WTC11 (cell line): ENCODE results near the gene CDHR5. TPM values are rescaled to one million over a fixed set of nuclear protein-coding genes. Genes with fewer than 3 reads are reported as not detected.
A peak's percentile ranks its signal among the peaks of the same experiment; 100 is the strongest.

Source experiments
- ATAC-seq: fragments of 200-7000 bp; cut with Tn5 transposase; 2 replicates; pipeline ENCODE4 v1.10.0; 2021; ENCODE audit warnings: mild to moderate bottlenecking, moderate library complexity
- CTCF ChIA-PET: fragments of 300-600 bp; sonication (Branson Sonifier 250); formaldehyde crosslinking; loops from one replicate; lab custom pipeline; 2021; ENCODE audit warnings: antibody characterized with exemption; lab: Charles Lee
- POLR2A ChIA-PET: fragments of 350-600 bp; sonication (Branson Sonifier 250); formaldehyde crosslinking; loops from one replicate; lab custom pipeline; 2021; ENCODE audit warnings: antibody characterized with exemption; lab: Charles Lee
- DNase-seq: peaks from one replicate; pipeline ENCODE4 v3.0.0; 2021; ENCODE audit warnings: low spot score
- H3K27ac Mint-ChIP-seq: 2 replicates; pipeline ENCODE4 v1.8.0; 2021; ENCODE audit warnings: mixed read lengths
- H3K27me3 Mint-ChIP-seq: 2 replicates; pipeline ENCODE4 v1.8.0; 2021; ENCODE audit warnings: low read depth, mild to moderate bottlenecking, moderate library complexity, mixed read lengths
- H3K36me3 Mint-ChIP-seq: 2 replicates; pipeline ENCODE4 v1.8.0; 2021; ENCODE audit warnings: mixed read lengths
- H3K4me1 Mint-ChIP-seq: 2 replicates; pipeline ENCODE4 v1.8.0; 2022; ENCODE audit warnings: mixed read lengths
- H3K4me3 Mint-ChIP-seq: 2 replicates; pipeline ENCODE4 v1.8.0; 2021; ENCODE audit warnings: mild to moderate bottlenecking, moderate library complexity, mixed read lengths
- H3K9me3 Mint-ChIP-seq: 2 replicates; pipeline ENCODE4 v1.8.0; 2021; ENCODE audit warnings: mixed read lengths
- CREB1 ChIP-seq: sonication (generic); formaldehyde crosslinking; IDR thresholded peaks from 2 replicates; pipeline ENCODE4 v1.8.0; 2023; ENCODE audit warnings: mild to moderate bottlenecking, missing genetic modification reagents
- ELF4 ChIP-seq: sonication (generic); formaldehyde crosslinking; IDR thresholded peaks from 2 replicates; pipeline ENCODE4 v1.8.1; 2022; ENCODE audit warnings: low read depth, mild to moderate bottlenecking, moderate library complexity, missing genetic modification reagents
- GTF2I ChIP-seq: fragments of 250-450 bp; sonication (Bioruptor Pico); conservative IDR thresholded peaks from 2 replicates; pipeline ENCODE4 v1.4.0; 2021; ENCODE audit warnings: mild to moderate bottlenecking
- JAZF1 ChIP-seq: fragments of 250-450 bp; sonication (Bioruptor Pico); IDR thresholded peaks from 2 replicates; pipeline ENCODE4 v1.9.0; 2021; ENCODE audit warnings: moderate library complexity, mild to moderate bottlenecking, inconsistent platforms
- NFATC4 ChIP-seq: fragments of 250-450 bp; sonication (Bioruptor Pico); IDR thresholded peaks from 2 replicates; pipeline ENCODE4 v1.9.0; 2021; ENCODE audit warnings: mild to moderate bottlenecking
- PRRX2 ChIP-seq: fragments of 250-450 bp; sonication (Bioruptor Pico); IDR thresholded peaks from 2 replicates; pipeline ENCODE4 v1.8.0; 2021; ENCODE audit warnings: mild to moderate bottlenecking
- SOX15 ChIP-seq: fragments of 250-450 bp; sonication (Bioruptor Pico); IDR thresholded peaks from 2 replicates; pipeline ENCODE4 v1.9.0; 2021; ENCODE audit warnings: mild to moderate bottlenecking
- ZNF121 ChIP-seq: sonication (generic); formaldehyde crosslinking; IDR thresholded peaks from 2 replicates; pipeline ENCODE4 v1.8.0; 2023; ENCODE audit warnings: missing genetic modification reagents
- ZNF138 ChIP-seq: sonication (generic); formaldehyde crosslinking; conservative IDR thresholded peaks from 2 replicates; pipeline ENCODE4 v1.8.1; 2022; ENCODE audit warnings: mild to moderate bottlenecking, moderate library complexity, missing genetic modification reagents
- ZNF219 ChIP-seq: sonication (generic); formaldehyde crosslinking; IDR thresholded peaks from 2 replicates; pipeline ENCODE4 v1.8.0; 2023; ENCODE audit warnings: missing genetic modification reagents, mild to moderate bottlenecking, borderline replicate concordance
- total RNA-seq: library from RNA; stranded (reverse); gene quantifications from 3 replicates; pipeline ENCODE4 v1.2.3, GENCODE V29; 2021
- TF ChIP-seq, protein P1 (sequence below): sonication (generic); formaldehyde crosslinking; IDR thresholded peaks from 2 replicates; pipeline ENCODE4 v1.8.1; 2023; ENCODE audit warnings: mild to moderate bottlenecking, missing genetic modification reagents, borderline replicate concordance
- TF ChIP-seq, protein P2 (sequence below): sonication (generic); formaldehyde crosslinking; IDR thresholded peaks from 2 replicates; pipeline ENCODE4 v1.8.1; 2022; ENCODE audit warnings: missing genetic modification reagents, borderline replicate concordance
- TF ChIP-seq, protein P3 (sequence below): sonication (generic); formaldehyde crosslinking; IDR thresholded peaks from 2 replicates; pipeline ENCODE4 v1.8.1; 2023; ENCODE audit warnings: mild to moderate bottlenecking, missing genetic modification reagents
- TF ChIP-seq, protein P4 (sequence below): fragments of 250-450 bp; sonication (Bioruptor Pico); IDR thresholded peaks from 2 replicates; pipeline ENCODE4 v1.9.0; 2021; ENCODE audit warnings: mild to moderate bottlenecking
- TF ChIP-seq, protein P5 (sequence below): sonication (generic); formaldehyde crosslinking; IDR thresholded peaks from 2 replicates; pipeline ENCODE4 v1.8.0; 2022; ENCODE audit warnings: mild to moderate bottlenecking, missing genetic modification reagents
- TF ChIP-seq, protein P6 (sequence below): sonication (generic); formaldehyde crosslinking; IDR thresholded peaks from 2 replicates; pipeline ENCODE4 v1.8.0; 2022; ENCODE audit warnings: mild to moderate bottlenecking, missing genetic modification reagents

Gene CDHR5
- total RNA-seq, 1 experiment from 2014 or later, result 0.26 TPM

DNA sequence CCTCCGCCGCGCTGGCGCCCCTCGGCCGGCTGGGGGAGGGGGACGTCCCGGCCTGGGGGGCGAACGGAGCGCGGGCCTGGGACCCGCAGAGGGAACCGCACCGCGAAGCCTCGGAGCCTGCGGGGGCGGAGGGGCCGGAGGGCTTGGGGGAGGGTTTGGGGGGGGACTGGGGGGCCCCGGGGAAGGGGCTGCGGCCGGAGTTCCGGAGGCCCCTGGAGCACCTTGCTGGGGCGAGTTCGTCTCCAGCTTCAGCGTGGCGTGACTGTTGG is 2.5 kb upstream of the CDHR5 start (continued):
- TF ChIP-seq, protein P1, sequence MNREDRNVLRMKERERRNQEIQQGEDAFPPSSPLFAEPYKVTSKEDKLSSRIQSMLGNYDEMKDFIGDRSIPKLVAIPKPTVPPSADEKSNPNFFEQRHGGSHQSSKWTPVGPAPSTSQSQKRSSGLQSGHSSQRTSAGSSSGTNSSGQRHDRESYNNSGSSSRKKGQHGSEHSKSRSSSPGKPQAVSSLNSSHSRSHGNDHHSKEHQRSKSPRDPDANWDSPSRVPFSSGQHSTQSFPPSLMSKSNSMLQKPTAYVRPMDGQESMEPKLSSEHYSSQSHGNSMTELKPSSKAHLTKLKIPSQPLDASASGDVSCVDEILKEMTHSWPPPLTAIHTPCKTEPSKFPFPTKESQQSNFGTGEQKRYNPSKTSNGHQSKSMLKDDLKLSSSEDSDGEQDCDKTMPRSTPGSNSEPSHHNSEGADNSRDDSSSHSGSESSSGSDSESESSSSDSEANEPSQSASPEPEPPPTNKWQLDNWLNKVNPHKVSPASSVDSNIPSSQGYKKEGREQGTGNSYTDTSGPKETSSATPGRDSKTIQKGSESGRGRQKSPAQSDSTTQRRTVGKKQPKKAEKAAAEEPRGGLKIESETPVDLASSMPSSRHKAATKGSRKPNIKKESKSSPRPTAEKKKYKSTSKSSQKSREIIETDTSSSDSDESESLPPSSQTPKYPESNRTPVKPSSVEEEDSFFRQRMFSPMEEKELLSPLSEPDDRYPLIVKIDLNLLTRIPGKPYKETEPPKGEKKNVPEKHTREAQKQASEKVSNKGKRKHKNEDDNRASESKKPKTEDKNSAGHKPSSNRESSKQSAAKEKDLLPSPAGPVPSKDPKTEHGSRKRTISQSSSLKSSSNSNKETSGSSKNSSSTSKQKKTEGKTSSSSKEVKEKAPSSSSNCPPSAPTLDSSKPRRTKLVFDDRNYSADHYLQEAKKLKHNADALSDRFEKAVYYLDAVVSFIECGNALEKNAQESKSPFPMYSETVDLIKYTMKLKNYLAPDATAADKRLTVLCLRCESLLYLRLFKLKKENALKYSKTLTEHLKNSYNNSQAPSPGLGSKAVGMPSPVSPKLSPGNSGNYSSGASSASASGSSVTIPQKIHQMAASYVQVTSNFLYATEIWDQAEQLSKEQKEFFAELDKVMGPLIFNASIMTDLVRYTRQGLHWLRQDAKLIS (CRISPR knock-in tag), result no peak
- TF ChIP-seq, all 79 proteins: peak for 0

DNA sequence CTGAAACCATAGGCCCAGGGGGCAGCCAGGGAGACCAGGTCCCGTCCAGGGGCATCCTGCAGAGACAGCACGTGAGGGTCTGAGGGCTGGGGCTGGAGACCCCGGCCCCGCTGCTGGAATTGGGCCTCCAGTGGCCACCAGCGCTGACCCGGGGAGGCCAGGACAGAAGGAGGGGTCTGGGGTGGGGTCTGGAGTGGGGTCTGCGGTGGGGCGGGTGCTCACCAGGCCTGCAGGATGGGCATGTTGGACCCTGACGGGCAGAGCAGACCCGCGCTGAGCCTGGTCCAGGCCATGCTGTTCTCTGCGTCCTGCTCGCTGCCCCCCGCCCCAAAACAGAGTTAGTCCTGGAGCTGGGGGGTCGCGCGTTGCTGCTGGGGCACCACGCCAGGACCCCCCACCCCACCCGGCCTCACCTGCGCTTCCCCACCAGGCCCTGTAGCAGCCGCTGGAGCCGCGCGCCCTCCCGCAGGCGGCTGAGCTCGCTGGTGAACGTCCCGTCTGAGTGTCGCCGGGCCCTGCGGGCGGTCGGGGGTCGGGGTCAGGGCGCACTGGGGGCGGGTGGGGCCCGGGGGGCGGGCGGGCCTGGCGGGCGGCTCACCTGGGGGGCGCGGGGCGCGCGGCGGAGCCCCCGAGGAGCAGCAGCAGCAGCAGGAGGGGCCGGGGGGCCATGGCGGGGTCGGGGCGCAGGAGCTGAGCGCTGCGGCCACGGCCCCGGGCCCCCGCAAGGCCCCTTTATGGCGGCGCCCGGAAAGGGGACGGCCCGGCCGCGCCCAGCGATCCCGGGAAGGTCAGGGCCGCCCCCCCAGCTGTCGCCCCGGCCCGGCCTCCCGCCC is 1.9 kb upstream of the CDHR5 start, which contains the start of gene SCT:
Gene SCT, minus strand, starts transcription at position 707 of the 833 bp plus-strand sequence. Its CDS starts 38 bp downstream, at position 669.
- ChIA-PET CTCF (interaction anchor here (0.8 to 1.1 kb wide), 2 partner anchors 72 to 96 kb away, joined by 3 to 5 read pairs; no protein-coding TSS in a partner anchor), POLR2A (no interaction called here)
- Mint-ChIP-seq H3K36me3 (no peaks in the 10 kb centered on the region), H3K4me3 (peak within 1 kb of the TSS; percentile 64), H3K4me1 (peaks cover 13% of the 10 kb centered on the region), H3K9me3 (no peaks in the 10 kb centered on the region), H3K27me3 (peaks cover 27% of the 10 kb centered on the region), H3K27ac (no peak within 1 kb of the TSS)
- peak; percentile 16 for ATAC-seq
- TF ChIP-seq, protein P2, sequence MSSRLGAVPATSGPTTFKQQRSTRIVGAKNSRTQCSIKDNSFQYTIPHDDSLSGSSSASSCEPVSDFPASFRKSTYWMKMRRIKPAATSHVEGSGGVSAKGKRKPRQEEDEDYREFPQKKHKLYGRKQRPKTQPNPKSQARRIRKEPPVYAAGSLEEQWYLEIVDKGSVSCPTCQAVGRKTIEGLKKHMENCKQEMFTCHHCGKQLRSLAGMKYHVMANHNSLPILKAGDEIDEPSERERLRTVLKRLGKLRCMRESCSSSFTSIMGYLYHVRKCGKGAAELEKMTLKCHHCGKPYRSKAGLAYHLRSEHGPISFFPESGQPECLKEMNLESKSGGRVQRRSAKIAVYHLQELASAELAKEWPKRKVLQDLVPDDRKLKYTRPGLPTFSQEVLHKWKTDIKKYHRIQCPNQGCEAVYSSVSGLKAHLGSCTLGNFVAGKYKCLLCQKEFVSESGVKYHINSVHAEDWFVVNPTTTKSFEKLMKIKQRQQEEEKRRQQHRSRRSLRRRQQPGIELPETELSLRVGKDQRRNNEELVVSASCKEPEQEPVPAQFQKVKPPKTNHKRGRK (CRISPR knock-in tag), result no peak
- TF ChIP-seq, protein P3, sequence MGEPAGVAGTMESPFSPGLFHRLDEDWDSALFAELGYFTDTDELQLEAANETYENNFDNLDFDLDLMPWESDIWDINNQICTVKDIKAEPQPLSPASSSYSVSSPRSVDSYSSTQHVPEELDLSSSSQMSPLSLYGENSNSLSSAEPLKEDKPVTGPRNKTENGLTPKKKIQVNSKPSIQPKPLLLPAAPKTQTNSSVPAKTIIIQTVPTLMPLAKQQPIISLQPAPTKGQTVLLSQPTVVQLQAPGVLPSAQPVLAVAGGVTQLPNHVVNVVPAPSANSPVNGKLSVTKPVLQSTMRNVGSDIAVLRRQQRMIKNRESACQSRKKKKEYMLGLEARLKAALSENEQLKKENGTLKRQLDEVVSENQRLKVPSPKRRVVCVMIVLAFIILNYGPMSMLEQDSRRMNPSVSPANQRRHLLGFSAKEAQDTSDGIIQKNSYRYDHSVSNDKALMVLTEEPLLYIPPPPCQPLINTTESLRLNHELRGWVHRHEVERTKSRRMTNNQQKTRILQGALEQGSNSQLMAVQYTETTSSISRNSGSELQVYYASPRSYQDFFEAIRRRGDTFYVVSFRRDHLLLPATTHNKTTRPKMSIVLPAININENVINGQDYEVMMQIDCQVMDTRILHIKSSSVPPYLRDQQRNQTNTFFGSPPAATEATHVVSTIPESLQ, result no peak
- TF ChIP-seq ELF4 (CRISPR knock-in tag) (no peak), NFATC4 (no peak), CREB1 (no peak), PRRX2 (CRISPR knock-in tag) (no peak), JAZF1 (no peak), ZNF121 (no peak), ZNF219 (no peak), GTF2I (no peak), ZNF138 (CRISPR knock-in tag) (no peak), SOX15 (CRISPR knock-in tag) (no peak)
- TF ChIP-seq, protein P4, sequence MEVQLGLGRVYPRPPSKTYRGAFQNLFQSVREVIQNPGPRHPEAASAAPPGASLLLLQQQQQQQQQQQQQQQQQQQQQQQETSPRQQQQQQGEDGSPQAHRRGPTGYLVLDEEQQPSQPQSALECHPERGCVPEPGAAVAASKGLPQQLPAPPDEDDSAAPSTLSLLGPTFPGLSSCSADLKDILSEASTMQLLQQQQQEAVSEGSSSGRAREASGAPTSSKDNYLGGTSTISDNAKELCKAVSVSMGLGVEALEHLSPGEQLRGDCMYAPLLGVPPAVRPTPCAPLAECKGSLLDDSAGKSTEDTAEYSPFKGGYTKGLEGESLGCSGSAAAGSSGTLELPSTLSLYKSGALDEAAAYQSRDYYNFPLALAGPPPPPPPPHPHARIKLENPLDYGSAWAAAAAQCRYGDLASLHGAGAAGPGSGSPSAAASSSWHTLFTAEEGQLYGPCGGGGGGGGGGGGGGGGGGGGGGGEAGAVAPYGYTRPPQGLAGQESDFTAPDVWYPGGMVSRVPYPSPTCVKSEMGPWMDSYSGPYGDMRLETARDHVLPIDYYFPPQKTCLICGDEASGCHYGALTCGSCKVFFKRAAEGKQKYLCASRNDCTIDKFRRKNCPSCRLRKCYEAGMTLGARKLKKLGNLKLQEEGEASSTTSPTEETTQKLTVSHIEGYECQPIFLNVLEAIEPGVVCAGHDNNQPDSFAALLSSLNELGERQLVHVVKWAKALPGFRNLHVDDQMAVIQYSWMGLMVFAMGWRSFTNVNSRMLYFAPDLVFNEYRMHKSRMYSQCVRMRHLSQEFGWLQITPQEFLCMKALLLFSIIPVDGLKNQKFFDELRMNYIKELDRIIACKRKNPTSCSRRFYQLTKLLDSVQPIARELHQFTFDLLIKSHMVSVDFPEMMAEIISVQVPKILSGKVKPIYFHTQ (CRISPR knock-in tag), result no peak
- TF ChIP-seq, protein P5, sequence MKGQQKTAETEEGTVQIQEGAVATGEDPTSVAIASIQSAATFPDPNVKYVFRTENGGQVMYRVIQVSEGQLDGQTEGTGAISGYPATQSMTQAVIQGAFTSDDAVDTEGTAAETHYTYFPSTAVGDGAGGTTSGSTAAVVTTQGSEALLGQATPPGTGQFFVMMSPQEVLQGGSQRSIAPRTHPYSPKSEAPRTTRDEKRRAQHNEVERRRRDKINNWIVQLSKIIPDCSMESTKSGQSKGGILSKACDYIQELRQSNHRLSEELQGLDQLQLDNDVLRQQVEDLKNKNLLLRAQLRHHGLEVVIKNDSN (CRISPR knock-in tag), result no peak
- TF ChIP-seq, protein P6, sequence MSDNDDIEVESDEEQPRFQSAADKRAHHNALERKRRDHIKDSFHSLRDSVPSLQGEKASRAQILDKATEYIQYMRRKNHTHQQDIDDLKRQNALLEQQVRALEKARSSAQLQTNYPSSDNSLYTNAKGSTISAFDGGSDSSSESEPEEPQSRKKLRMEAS, result no peak
- peak; percentile 33 for DNase-seq
